Inflammatory macrophage treated with lipopolysaccharide for 4 hours (primary cell): ENCODE measurements around the gene OR5H1.
"Not testable (repeated sequence)": the region's sequence is repeated elsewhere in the genome, so short reads cannot be mapped to it uniquely, and the experiment has no call there.

Source experiments
- DNase-seq: peaks from one replicate; pipeline ENCODE4 v3.0.0-alpha.2; 2020

The OR5H1 gene

DNA sequence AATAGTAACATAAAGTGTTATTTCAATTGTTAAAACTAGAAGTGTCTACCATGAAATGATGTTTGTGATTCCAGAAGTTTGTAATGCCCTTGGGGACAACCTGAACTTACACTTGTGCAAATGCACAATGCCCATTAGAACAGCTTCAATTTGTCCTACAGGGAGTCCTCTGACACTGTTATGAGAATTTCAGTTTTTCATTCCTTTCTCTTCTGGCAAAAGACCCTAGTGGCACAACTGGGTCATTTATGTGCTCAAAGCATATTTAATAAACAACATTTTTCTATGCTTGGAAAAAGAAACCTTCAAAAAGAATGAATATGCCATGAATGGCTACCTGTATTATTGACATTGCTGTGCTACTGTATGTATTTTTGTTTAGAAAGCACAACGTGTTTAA, at the start of gene OR5H1:
Gene OR5H1 (plus strand): TSS at position 301 of the 400 bp plus-strand sequence. CDS start 1,977 bp downstream, outside the sequence.
- DNase-seq, result no peak

DNA sequence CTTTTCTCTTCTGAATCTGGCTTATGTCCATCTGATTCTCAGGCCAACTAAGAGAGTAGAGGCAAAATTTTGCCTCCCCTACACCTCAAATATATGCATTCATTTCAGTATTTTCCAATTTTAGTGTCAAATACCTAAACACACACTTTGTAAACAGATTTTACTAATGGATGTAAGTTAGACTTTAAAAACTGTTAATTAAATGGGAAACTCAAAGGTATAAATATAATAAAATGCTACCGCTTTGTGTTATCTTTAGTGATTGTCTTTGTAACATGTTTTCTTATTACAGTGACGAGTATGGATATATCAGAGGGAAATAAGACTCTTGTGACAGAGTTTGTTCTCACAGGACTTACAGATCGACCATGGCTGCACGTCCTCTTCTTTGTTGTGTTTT, 43.6 kb upstream of the OR5H1 start, which contains the start of gene OR5AC2:
Gene OR5AC2 (plus strand): TSS at position 301 of the 400 bp plus-strand sequence. CDS start 0 bp downstream, at position 301.
- no peak for DNase-seq

DNA sequence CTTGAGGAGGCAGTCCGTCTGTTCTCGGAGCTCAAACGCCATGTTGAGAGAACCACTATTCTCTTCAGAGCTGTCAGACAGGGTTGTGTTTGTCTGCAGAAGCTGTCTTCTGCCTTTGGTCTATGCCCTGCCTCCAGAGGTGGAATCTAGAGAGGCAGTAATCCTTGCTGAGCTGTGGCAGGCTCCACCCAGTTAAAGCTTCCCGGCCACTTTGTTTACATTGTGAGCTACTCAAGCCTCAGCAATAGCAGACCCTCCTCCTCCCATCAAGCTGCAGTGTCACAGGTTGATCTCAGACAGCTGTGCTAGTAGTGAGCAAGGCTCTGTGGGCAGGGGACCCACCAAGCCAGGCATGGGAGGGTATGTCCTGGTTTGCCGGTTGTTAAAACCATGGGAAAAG, 34.6 kb upstream of the OR5H1 start:
- DNase-seq, result no peak

DNA sequence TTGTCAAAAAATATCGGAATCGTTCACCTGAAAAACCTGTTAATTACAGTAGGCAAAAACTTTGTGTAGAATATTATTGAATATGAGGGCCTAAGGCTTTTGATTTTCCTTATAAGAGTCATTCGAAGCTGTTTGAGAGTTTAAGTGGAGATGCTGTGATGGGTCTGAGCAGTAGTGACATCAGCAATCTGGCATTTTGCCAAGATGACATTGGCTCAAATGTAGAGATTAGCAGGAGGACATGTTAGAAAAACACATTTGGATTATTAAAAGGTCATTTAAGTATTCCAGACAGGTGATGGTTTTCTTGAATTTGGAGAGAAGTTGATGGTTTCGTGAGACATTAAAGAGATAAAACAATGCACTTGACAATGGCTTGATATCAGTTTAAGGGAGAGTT, 30.7 kb upstream of the OR5H1 start:
- DNase-seq, result no peak

DNA sequence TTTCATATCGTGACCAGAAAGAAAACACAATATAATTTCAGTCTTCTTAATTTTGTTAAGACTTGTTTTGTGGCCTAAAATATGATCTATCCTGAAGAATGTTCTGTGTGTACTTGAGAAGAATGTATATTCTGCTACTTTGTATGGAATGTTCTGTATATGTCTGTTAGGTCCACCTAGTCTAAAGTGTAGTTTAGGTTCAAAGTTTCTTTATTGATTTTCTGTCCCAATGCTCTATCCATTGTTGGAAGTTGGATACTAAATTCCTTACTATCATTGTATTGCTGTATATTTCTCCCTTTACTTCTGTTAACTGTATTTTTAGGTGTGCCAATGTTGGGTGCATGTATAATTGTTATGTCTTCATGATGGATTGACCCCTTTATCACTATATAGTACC, 22.4 kb upstream of the OR5H1 start:
- no peak for DNase-seq

DNA sequence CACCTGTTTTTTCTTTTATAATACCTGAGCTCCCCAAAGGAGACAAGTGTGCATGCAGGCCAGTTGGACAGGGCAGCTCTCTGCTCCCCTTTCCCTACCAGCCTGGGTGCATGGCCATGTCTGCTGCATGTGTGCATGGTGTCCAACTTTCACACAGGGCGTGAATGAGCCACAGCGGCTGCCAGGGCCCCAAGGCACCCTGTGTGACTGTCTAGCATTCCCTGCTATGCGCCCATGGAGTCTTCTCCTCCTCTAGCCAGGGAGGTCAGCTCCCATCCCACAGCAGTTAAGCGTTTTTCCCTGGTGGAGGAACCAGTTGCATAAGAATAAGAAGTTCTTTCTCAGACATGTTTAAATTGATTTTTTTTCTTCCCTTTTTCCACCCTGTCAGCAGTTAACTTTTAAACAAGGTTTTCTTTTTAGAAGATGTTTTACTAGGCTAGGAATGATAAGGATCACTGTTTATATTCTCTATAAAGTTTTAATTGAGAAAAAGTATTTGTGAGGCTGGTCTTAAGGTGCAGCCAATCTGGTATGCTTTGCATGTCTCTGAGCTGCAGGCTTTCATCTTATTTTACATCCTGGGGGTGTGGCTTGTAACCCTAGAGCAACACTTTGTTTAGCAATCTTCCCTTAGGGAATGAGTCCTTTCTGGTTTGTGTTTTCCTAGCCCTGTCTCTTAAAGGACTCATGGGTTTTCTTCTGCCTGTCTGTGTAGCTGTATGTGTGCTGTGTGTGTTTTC, 20.5 kb upstream of the OR5H1 start:
- DNase-seq, result no peak

DNA sequence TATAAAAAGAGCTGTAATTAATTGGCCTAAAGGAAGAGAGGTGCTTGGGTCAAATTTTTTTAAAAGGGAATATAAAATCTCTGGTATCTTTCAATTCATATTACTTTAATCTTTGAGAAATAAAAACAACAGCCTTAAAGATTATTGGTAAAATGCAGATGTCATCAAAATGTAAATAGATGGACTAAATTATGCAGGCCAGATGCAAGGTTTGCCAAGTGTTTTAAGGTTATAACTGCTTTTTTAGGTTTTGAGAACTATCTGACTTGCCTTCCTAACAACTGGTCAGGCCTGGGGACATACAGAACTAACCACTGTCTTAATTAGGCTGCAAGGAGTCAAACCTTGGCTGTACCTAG, 20.0 kb upstream of the OR5H1 start:
- no peak for DNase-seq

DNA sequence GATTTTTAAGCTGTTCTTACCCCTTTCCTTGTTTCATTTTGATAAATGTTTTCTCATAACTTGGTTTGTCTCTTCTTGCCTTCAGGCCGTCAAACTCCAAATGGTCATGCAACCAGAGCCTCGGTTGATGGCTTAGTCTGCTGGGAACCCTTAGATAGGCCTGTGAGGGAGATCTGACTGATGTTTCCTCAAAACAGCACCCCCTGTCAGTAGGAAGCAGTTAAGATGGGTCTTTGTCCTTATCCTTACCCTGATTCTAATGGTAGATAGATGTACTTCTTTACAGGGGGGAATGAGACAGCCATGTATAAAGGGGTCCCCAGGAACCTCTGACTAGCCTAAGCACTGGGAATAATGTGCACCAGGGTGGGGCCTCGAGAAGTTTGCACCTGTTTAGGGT, 16.3 kb upstream of the OR5H1 start:
- no peak for DNase-seq

DNA sequence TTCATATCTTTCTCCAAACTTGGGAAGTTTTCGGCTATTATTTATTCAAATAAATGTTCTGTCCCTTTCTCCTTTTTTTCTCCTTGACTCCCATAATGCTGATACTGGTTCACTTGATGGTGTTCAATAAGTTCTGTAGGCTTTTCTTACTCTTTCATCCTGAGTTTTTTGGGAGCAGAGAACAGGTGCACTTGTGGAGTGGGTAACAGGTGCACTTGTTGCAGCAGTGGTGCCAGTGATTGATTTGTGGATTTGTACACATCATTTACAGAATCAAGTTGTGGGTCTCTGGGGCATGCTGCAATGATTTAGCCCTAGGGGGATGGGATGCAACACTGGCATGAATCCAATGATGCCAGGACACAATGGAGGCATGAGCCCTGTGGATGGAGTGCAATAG, 14.8 kb upstream of the OR5H1 start:
- DNase-seq, result no peak

DNA sequence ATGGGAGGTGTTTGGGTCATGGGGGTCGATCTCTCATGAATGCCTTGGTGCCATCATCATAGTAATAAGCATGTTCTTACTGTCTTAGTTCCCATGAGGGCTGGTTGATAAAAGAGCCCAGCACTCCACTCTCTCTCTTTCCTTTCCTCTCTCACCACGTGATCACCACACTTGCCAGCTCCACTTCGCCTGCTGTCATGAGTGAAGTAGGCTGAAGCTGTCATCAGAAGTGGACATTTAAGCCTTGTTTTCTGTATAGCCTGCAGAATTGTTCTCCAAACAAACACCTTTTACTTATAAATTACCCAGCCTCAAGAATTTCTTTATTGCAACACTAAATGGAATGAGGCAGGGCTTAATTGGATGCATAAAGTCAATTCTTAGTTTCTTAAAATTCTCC, 6.1 kb downstream of the OR5H1 start:
- no peak for DNase-seq

DNA sequence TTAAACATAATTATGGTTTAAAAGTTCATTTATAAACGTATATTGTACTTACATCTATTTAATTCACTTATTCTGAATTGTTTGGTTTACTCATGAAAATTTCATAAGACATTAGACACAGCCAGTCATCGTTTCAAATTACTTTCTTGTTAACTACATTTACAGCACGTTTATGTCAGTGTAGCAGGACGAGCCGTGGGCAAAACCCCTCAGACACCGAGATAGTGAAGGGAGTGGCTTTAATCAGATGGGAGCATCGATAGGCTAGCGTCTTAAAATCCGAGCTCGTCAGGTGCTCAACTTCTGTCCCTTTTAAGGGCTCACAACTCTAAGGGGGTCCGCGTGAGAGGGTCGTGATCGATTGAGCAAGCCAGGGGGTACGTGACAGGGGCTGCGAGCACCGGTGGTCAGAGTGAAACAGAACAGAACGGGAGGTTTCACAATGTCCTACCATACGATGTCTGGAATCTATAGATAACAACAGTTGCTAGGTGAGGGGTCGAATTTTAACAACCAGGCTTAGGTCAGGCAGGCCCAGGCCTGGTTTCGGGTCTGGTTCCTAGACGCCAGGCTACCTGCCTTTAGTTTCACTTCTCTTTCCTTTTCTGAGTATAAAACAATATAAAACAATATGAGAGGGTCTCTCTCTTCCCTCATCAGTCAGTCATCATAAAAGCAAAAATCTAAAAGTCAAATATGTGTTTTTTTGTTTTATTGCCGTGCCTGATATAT, 7.5 kb downstream of the OR5H1 start:
- not testable (repeated sequence) for DNase-seq

DNA sequence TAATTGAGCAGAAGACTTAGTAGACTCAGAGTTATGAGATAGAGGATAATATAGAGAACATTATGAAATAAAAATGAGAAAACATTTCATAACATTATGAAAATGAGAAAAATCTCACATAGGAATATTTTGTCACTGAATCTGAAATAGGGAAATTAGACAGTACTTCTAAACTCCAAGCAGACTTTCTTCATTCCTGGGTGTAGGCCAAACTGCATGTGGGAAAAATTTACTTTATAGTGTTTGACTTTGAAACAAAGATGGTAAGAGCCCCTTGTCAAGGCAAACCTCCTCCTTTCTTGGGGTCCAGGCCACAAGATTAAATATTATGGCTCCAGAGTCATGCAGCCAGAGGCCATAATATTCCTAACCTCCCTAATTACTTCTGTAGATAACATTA, 10.0 kb downstream of the OR5H1 start:
- DNase-seq, result no peak

DNA sequence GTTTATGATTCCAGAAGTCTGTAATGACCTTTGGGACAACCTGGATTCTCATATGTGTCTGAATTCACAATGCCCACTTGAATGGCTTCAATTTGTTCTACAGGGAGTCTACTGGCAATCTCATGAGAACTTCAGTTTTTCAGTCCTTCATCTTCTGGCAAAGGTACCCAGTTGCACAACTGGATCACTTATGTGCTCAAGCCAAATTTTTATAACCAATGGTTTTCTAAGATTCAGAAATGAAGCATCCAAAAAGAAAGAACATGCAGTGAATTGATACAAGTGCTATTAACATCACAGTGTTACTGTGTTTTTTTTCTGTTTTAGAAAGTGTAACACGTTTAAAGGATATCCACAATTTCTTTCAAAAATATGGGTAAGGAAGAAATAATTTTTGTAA, 16.7 kb downstream of the OR5H1 start, which contains the start of gene OR5H14:
Gene OR5H14 (plus strand): TSS at position 301 of the 400 bp plus-strand sequence. CDS start 1,907 bp downstream, outside the sequence.
- no peak for DNase-seq

DNA sequence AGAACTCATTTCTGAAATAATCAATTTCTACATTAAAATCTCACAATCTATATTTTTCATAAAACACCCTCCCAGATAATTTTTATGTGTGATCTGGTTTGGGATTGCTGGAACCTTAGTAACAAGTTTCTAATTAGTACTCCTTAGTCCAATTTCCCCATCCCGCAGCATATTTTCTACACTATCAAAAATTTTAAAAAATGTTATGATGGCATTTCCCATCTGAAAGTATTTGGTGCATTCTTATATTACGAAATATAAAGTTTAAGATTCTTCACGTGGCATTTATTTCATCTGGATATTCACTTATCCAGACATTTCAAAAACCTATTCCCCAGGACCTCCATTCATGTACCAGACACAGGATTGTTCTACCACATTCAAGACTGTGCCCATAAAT, 18.2 kb downstream of the OR5H1 start:
- DNase-seq, result no peak

DNA sequence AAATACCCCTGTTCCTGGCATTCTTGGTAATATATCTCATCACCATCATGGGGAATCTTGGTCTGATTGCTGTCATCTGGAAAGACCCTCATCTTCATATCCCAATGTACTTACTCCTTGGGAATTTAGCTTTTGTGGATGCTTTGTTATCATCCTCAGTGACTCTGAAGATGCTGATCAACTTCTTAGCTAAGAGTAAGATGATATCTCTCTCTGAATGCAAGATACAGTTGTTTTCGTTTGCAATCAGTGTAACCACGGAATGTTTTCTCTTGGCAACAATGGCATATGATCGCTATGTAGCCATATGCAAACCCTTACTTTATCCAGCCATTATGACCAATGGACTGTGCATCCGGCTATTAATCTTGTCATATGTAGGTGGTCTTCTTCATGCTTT, 18.9 kb downstream of the OR5H1 start:
- DNase-seq, result not testable (repeated sequence)

DNA sequence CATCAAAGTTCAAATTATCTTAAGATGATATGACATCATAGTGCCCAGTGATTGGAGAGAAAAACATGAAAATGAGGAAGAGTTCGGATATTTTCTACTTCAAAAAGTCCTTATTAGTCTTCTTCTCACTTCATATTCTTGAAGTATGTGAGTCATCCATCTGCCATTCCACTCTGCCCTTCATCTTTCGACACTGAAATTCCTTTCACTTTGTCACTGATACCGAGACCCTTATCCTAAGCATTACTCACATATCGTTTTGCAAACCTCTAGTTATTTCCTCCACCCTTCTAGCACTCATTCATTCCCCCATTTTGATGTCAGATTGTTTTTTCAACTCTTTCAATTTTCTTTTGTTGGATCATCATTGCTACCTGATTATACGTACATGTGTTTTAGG, 20.7 kb downstream of the OR5H1 start:
- DNase-seq, result no peak

DNA sequence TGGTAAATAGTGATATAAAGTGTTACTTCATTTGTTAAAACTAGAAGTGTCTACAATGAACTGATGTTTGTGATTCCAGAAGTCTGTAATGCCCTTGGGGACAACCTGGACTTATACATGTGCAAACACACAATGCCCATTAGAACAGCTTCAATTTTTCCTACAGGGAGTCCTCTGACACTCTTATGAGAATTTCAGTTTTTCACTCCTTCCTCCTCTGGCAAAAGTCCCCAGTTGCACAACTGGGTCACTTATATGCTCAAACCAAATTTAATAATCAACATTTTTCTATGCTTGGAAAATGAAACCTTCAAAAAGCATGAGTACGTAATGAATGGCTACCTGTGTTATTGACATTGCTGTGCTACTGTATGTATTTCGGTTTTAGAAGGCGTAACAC, 35.9 kb downstream of the OR5H1 start, which contains the start of gene OR5H15:
Gene OR5H15 (plus strand): TSS at position 301 of the 400 bp plus-strand sequence. CDS start 2,004 bp downstream, outside the sequence.
- DNase-seq, result peak; percentile 46

DNA sequence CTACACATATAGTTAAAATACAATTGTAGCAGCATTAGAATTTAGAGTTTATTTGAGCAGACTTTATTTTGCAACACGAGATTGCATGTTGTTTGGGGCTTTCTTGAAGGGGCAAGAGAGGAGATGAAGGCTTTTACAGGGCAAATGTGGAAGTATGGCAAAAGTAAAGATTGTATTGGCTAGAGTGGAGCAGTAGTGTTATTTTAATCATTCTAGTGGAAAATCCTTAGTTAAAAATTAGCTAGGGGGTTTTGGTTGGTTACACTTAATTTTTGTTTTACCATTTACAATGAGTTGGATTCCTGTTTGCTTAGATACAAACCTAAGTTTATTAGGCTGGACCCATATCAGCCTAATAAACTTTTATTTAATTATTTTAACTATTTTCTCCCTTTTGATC, 40.5 kb downstream of the OR5H1 start:
- DNase-seq, result no peak

DNA sequence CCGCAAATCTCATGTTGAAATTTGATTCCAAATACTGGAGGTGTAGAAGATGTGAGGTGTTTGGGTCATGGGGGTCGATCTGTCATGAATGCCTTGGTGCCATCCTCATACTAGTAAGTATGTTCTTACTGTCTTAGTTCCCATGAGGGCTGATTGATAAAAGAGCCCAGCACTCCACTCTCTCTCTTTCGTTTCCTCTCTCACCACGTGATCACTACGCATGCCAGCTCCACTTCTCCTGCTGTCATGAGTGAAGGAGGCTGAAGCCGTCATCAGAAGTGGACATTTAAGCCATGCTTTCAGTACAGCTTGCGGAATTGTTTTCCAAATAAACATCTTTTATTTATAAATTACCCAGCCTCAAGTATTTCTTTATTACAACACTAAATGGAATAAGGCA, 42.1 kb downstream of the OR5H1 start:
- no peak for DNase-seq

DNA sequence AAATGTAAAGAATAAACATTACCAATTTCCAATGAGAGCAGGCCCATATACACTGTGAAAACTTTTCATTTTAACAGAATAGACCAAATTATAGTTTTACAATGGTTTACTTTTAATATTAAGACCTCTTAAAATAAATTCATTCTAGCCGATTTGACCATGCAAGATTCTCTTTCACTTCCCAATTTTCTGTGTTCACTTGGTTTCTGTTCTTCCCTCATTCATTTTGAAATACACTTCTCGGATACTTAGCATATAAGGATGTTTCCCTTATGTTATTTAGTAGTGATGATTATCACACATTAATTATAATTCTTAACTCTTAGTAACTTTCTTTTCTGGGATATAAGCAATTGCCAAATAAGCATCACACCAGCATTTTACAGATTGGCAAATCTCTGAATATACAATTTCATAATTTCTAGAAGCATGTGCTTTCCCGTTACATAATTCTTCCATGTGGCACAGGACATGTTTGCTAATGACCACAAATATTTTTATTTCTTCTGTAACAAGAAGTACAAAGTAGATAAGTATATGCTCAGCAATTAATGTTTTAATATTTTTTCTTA, 49.9 kb downstream of the OR5H1 start:
- DNase-seq, result peak; percentile 82

DNA sequence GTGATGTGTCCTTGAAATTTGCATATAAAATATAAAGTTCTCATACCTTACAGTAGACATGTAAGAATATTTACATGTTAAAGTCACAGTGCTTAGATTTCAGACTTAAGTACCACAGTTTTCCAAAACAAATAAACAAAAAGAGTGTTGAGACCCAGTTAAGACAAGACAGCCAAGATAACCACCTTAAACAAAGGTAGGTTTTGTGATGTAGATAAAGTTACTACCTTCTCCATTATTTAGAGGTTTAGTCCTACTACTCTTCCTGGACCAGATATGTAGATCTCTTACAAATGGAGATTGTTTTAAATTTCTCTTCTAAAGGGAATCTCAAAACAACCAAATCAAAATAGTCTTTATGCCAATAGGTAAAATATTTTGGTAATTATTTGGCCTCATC, 51.7 kb downstream of the OR5H1 start:
- DNase-seq, result no peak

DNA sequence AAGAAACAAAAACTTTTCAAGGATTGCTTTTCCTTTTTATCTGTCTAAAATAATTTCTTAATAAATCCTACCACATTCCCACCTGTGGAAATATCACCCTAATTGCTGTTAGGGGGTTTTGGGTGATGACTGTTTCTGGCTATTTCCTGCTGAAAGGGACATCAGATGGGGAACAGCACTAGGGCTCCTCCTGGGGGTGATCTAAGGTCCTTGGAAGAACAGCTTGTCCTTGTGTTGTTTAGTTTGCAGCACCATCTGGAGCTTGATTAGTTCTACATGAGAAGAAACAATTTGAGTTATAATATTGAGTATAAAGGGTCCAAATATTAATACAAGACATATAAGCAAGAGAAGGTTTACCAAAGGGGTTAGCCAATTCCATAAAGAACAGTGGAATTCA, 54.7 kb downstream of the OR5H1 start:
- peak; percentile 42 for DNase-seq
